Erythroblast (primary cell): ENCODE data around the gene DNAH10.

ENCODE experiments used
- GATA1 ChIP-seq: IDR thresholded peaks from 2 replicates; pipeline ENCODE4 v1.6.1; 2011; ENCODE audit warnings: low read depth, mild to moderate bottlenecking, control low read depth, low read length, moderate library complexity
- POLR2A ChIP-seq: IDR thresholded peaks from 2 replicates; pipeline ENCODE4 v1.6.1; 2011; ENCODE audit warnings: mild to moderate bottlenecking, low read length

- TF ChIP-seq POLR2A (no peak), GATA1 (no peak)
These were observed 583 bp downstream of the DNAH10 start for GRCh38 chr12:123762715-123763052.
